Activated CD8-positive, alpha-beta memory T cell treated with anti-CD3 and anti-CD28 coated beads, Interleukin-2, amount 50 U/mL, for 24 hours (primary cell): ENCODE results near the gene IRF2BP2.

Experiments used
- DNase-seq: peaks from one replicate; pipeline ENCODE4 v3.0.0-alpha.2; 2020; ENCODE audit errors: extremely low read depth

The IRF2BP2 gene

DNA sequence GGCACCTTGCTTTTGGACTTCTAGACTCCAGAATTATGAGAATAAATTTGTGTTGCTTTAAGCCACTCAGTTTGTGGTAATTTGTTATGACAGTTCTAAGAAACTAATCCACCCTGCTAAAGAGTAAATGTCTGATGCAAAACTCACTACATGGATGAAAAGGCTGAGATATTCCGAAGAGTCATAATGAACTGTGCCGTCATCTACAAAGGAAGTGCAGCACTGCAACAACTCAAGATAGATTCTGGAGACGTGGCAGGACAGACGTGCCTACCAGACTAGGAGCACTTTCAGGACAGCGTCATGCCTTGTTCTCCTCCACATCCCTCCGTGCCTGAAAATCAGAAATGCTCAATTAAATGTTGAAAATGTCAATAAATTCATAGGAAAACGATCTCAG is 24.4 kb upstream of the IRF2BP2 start:
- DNase-seq = no peak

DNA sequence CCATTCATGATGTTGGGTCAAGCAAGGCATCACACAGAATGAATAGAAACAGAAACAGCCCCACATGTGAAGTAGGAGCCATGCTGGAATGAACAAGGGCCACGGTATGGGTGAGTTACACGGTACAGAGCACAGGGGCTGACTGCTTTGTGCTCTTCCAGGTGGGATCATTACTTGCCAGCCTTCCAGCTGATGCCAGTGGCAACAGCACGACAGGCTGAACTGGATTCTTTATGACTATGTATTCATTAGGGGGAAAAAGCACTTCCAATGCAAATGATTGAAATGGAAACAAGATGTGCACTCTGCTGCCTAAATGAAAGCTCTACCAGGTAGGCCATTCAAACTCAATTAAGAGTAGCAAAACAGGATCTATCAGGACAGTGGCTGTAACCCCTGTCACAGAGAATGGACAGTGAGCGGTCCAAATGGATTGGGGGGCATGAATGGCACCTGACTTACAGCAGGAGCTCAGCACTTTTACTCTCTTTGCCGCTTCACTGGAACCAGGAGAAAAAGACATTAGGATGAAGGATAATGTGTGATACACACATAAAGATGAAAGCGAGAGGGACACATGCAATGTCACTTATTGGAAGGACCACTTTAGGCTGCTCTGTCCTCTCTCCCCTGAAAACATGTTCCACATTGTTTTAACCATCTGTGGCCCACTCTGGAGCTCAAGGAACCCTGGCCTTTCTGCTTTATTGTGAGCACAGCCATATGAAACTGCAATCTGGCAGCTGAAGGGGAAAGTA is 23.4 kb upstream of the IRF2BP2 start:
- DNase-seq = no peak

DNA sequence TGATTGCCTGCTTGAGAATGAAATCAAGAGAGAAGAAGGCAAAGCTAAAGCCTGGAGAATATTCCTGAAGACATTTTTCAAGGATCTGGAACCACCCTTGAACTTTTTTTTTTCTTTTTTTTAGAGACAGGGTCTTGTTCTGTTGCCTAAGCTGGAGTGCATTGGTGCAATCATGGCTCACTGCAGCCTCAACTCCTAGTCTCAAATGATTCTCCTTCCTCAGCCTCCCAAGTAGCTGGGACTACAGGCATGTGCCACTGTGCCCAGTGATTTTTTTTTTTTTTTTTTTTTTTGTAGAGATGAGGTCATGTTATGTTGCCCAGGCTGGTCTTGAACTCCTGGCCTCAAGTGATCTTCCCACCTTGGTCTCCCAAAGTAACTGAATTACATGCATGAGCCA is 22.2 kb upstream of the IRF2BP2 start:
- DNase-seq = no peak

DNA sequence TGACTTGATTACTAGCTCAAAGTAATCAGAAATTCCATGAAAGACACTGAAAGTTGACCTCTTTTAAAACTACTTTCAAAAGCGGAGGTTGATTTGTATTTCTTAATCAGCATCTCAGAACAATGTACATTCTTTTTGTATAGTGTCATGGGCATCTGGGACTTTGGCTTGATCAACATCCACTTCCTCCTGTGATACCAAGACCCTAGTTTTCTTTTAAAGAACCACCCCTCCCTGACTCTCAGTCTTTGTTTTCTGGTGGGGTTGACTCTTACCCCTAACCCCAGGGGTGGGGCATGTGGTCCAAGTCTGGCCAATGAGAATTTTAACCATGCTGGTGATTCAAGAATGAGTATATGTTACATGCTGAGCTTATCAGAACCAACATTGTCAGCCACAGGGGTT is 21.7 kb upstream of the IRF2BP2 start:
- DNase-seq = no peak

GRCh38 chr1:234629026-234629425 is 19.0 kb upstream of the IRF2BP2 start:
- DNase-seq = no peak

- DNase-seq = no peak
Observed at GRCh38 chr1:234628089-234628488, 18.1 kb upstream of the IRF2BP2 start.

DNA sequence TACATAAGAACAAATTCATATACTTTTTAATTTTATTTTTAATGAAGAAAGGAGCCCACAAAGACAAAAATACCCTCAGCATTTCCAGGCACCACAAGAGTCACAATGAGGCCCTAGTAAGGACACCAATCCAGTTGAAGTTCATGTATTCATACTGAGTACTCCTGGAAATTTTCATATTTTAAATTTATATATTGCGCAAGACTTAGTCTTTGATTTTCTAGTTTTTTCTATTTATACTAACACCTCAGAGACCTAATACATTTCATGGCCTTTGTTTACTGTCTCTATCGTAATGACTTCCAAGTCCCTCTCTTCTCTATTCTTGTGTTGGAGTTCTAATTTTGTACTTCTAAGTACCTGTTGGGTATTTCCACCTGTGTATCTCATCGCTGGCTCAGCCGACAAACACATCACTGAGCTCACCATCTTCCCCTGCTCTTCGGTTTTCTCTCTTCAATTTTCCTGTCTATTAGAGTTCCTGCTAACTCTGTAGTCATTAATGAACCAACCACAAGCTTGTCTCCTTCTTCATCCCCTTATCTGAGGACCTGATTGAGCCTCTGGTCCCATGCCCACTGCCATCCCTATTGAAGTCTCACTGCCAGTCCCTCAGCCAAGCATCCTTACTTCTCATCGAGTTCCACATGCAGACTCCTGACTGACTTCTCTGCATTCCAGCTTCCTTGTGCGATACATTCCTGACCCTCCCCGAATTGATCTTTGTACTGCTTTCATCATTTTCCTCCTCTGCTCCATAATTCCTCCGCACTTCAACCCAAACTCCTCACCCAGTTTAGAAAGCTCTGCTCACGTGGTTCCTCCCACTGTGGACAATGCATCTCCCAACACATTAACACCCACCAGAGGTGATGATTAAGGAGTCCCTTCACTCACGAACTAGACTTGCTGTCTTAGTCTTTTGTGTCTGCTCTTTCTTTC is 17.3 kb upstream of the IRF2BP2 start:
- DNase-seq = no peak

DNA sequence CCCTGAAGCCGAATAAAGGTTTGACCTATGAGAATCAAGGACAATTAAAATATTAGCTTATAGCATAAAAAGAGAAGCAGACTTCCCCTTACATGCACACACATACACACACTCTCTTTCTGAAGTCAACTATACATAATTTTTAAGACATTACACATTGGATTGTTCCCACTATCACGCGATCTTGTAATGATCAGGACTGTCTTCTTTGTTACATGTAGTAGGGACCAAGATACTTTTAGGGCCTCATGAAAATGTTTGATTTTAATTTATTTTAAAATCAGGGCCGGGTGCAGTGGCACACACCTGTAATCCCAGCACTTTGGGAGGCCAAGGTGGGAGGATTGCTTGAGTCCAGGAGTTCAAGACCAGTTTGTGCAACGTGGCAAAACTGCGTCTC is 16.4 kb upstream of the IRF2BP2 start:
- DNase-seq = no peak

DNA sequence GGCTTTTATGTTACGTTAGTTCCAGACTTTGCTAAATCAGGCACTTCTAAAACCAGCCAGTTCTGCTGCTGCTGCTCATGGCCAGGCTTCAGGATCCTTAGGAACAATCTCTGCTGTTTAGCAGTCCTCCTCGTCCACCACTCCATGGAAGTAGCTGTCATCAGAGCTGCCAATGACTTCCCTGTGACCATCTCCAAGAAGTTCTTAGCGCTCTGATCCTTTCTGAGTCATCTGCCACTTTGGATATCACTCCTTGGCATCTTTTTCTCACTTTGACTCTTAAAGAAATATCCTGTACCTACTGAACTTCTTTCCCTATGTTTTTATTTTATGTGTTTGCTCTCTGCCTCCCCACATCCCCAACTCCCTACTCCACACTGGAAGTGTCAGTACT is 14.7 kb upstream of the IRF2BP2 start:
- no peak for DNase-seq

- DNase-seq = no peak
Observed at GRCh38 chr1:234621657-234622335, 11.8 kb upstream of the IRF2BP2 start.

DNA sequence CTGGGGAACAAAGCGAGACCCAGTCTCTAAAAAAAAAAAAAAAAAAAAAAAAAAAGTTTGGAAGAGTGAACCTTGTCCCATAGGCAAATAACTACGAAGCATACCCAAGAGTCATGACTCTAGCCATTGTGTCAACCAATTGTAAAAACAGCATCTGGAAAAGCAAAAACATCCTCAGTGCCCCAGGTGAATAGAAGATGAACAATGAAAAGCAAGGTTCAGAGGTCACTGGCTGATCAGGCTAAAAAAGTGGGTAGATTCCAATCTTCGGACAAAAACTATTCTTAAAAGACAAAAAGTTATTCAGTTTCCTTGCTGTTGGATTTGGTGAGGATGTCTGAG is 11.1 kb upstream of the IRF2BP2 start:
- DNase-seq = no peak

DNA sequence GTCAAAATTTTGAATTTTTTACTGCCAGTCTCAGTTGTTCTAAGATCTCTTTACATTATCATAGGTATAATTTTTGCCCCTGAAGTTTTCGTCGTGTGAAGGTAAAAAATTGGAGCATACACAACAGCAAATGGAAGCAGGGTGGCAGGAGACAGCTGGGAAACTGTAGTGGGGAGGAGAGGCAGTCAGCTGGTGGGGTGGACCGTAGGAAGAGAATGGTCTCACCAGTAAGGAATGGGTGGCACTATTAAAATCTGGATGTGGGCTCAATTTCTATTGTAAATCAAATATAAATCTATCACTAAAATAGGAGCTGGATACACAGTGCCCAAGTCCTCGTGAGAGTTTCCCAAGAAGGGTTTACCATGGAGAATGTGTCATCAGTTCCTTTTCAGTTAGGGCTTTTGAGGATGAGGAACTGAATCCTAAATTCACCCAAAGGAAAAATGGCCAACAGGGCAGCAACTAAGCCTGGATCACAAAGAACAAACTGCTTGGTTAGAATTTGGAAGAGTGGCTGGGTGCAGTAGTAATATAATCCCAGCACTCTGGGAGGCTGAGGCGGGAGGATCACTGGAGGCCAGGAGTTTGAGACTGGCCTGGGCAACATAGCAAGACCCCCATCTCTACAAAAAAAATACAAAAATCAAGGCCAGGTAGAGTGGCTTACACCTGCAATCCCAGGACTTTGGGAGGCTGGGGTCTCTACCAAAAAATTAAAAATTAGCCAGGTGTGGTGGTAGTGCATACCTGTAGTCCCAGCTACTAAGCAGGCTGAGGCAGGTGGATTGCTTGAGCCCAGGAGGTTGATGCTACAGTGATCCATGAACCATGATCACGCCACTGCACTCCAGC is 10.5 kb upstream of the IRF2BP2 start:
- no peak for DNase-seq

- DNase-seq = no peak
Observed at GRCh38 chr1:234619794-234620247, 9.8 kb upstream of the IRF2BP2 start.

GRCh38 chr1:234619071-234619480 is 9.1 kb upstream of the IRF2BP2 start:
- no peak for DNase-seq

- no peak for DNase-seq
Observed at GRCh38 chr1:234618737-234619049, 8.7 kb upstream of the IRF2BP2 start.

DNA sequence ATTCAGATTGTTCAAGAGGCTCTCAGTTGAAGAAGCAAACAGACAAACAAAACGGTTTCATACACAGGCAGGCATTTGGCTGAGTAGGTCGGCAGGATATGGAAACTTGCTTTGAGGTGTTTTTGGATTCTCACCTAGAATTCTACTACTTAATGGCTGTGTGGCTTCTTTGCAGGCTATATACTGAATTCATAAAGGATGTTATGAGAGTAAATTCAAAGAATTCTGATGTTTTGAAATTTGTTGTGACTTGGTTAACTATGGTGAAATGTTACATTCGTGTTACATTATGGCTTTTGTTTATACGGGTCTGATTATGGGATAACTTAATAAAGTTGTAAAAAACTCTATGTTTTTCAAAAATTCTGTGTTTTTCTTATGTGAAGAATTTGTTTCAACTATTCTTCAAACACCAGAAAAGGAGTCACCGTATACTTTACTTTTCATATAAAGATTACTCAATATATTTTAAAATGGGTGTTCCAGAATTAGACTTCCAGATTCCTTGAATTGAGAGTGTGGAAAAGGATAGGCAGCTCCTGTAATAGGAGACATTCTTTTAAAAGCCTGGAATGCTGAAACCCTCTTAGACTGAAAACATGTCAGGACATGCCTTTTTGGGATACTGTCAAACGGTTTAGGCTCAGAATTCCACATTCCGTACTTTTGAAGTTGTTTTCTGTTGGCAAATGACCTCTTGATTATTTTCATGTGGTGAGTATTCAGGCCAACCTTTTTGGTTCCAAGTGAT is 8.2 kb upstream of the IRF2BP2 start:
- no peak for DNase-seq

DNA sequence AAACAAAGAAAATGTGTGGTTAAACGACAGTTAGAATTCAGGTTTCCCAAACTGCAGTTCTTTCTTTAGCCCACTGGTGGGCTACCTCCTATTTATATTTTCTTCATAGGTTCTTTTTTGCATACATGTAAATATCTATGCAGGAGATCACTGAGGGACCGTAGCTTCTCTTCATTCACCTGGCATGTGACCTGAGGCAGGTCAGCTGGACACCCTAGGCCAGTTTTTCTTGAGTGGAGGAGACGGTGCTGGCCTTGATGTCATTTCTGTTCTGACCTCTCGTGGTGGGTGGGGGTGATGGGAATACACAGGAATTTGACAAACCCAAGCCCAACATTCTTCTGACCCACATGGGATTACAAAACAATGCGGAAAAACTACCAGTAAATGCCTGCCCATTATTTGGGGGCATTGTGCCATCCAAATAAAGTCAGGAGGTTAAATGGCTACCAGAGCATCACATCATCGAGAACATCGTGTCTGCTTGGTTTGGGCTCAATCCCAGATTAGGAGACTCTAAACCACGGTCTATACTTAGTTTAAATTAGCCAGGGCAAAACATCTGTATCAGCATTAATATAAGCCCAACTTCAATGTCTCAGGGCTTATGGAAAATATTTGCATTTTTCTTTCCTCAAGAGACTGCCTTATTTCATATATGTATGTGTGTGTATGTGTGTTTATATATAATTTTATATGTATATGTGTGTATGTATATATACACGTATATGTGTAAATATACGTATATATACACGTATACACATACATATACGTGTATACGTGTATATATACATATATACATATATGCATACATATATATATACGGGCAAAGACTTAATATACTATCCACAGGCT is 7.4 kb upstream of the IRF2BP2 start:
- no peak for DNase-seq

GRCh38 chr1:234616644-234617043 is 6.7 kb upstream of the IRF2BP2 start:
- DNase-seq = no peak

GRCh38 chr1:234614081-234614489 is 4.1 kb upstream of the IRF2BP2 start:
- no peak for DNase-seq
